HEK293 (cell line): ENCODE results near the gene EML3.
A peak's percentile ranks its signal among the peaks of the same experiment; 100 is the strongest.

ENCODE experiments used
- GLIS1 ChIP-seq: fragments of 450-650 bp; formaldehyde crosslinking; IDR thresholded peaks from 2 replicates; pipeline ENCODE4 v1.5.1; 2016; ENCODE audit warnings: missing biosample characterization, missing genetic modification characterization
- GLIS2 ChIP-seq: fragments of 450-650 bp; formaldehyde crosslinking; IDR thresholded peaks from 2 replicates; pipeline ENCODE4 v1.5.1; 2016; ENCODE audit warnings: missing biosample characterization, missing genetic modification characterization
- KLF1 ChIP-seq: fragments of 450-650 bp; formaldehyde crosslinking; IDR thresholded peaks from 2 replicates; pipeline ENCODE4 v1.5.1; 2016; ENCODE audit warnings: missing biosample characterization, missing genetic modification characterization
- KLF7 ChIP-seq: fragments of 450-650 bp; formaldehyde crosslinking; IDR thresholded peaks from 2 replicates; pipeline ENCODE4 v1.5.1; 2016; ENCODE audit warnings: missing biosample characterization, missing genetic modification characterization, borderline replicate concordance
- SP3 ChIP-seq: fragments of 450-650 bp; formaldehyde crosslinking; IDR thresholded peaks from 2 replicates; pipeline ENCODE4 v1.5.1; 2016; ENCODE audit warnings: missing biosample characterization, missing genetic modification characterization
- TCF7L2 ChIP-seq: IDR thresholded peaks from 2 replicates; pipeline ENCODE4 v1.6.1; 2011; ENCODE audit warnings: low read depth, mild to moderate bottlenecking, inconsistent platforms, low read length, moderate library complexity, borderline replicate concordance
- WT1 ChIP-seq: fragments of 450-650 bp; formaldehyde crosslinking; IDR thresholded peaks from 2 replicates; pipeline ENCODE4 v1.5.1; 2016; ENCODE audit warnings: missing biosample characterization, missing genetic modification characterization
- ZBTB17 ChIP-seq: fragments of 450-650 bp; formaldehyde crosslinking; IDR thresholded peaks from 2 replicates; pipeline ENCODE4 v1.5.1; 2016; ENCODE audit warnings: missing biosample characterization, missing genetic modification characterization
- ZNF335 ChIP-seq: fragments of 450-650 bp; formaldehyde crosslinking; conservative IDR thresholded peaks from 2 replicates; pipeline ENCODE4 v1.5.1; 2016; ENCODE audit warnings: missing biosample characterization, missing genetic modification characterization
- ZNF366 ChIP-seq: fragments of 450-650 bp; formaldehyde crosslinking; conservative IDR thresholded peaks from 2 replicates; pipeline ENCODE4 v1.5.1; 2016; ENCODE audit warnings: missing biosample characterization, missing genetic modification characterization
- ZNF394 ChIP-seq: fragments of 450-650 bp; formaldehyde crosslinking; IDR thresholded peaks from 2 replicates; pipeline ENCODE4 v1.5.1; 2016; ENCODE audit warnings: missing biosample characterization, missing genetic modification characterization, mild to moderate bottlenecking, moderate library complexity, borderline replicate concordance
- ZNF423 ChIP-seq: fragments of 450-650 bp; formaldehyde crosslinking; IDR thresholded peaks from 2 replicates; pipeline ENCODE4 v1.5.1; 2016; ENCODE audit warnings: missing biosample characterization, missing genetic modification characterization
- TF ChIP-seq, protein P1 (sequence below): fragments of 450-650 bp; formaldehyde crosslinking; IDR thresholded peaks from 2 replicates; pipeline ENCODE4 v1.5.1; 2016; ENCODE audit warnings: missing biosample characterization, missing genetic modification characterization, low read depth
- TF ChIP-seq, protein P2 (sequence below): fragments of 450-650 bp; formaldehyde crosslinking; IDR thresholded peaks from 2 replicates; pipeline ENCODE4 v1.5.1; 2016; ENCODE audit warnings: missing biosample characterization, missing genetic modification characterization
- TF ChIP-seq, protein P3 (sequence below): fragments of 450-650 bp; formaldehyde crosslinking; IDR thresholded peaks from 2 replicates; pipeline ENCODE4 v1.5.1; 2017; ENCODE audit warnings: missing biosample characterization, mild to moderate bottlenecking, missing genetic modification characterization, moderate library complexity
- TF ChIP-seq, protein P4 (sequence below): fragments of 450-650 bp; formaldehyde crosslinking; IDR thresholded peaks from 2 replicates; pipeline ENCODE4 v1.5.1; 2016; ENCODE audit warnings: missing biosample characterization, missing genetic modification characterization
- TF ChIP-seq, protein P5 (sequence below): fragments of 450-650 bp; formaldehyde crosslinking; IDR thresholded peaks from 2 replicates; pipeline ENCODE4 v1.5.1; 2017; ENCODE audit warnings: missing biosample characterization, missing genetic modification characterization
- TF ChIP-seq, protein P6 (sequence below): IDR thresholded peaks from 2 replicates; pipeline ENCODE4 v1.6.1; 2011; ENCODE audit warnings: mild to moderate bottlenecking, low read depth, low read length, borderline replicate concordance

The EML3 gene

DNA sequence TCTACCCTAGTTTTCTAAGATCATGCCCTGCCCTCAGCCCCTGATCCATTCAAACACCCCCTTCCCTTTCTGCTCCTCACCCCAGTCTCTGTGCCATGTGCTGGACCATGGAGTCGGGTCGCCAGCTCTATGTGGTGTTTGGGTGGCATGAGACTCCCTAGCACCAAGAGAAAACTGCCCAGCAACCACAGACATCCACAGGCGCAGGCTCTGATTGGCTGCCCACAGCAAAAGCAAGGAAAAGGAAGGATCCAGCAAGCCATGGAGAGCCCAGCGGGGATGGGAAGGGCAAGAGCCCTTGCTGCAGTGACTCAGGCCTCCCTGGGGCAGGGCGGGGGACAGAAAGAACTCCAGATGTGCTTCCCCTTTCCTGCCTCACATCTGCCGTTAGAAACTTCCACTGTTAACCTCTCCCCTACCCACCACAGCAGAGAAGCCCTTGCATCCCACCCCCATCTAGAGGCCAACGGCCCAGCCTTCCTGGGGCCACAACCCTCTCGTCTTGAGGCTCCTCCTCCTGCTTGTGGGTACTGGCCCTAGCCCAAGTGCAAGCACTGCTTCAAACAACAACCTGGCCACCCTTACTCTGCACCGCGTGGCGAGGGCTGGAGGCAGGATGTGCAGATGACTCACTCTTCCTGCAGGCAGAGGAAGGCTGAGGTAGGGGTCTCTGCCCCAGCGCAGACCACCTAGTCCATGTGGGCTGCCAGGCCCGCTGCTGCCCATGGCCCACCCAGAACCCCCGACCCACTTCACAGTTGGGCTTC, 56.3 kb downstream of the EML3 start (continued):
- TF ChIP-seq, protein P1, sequence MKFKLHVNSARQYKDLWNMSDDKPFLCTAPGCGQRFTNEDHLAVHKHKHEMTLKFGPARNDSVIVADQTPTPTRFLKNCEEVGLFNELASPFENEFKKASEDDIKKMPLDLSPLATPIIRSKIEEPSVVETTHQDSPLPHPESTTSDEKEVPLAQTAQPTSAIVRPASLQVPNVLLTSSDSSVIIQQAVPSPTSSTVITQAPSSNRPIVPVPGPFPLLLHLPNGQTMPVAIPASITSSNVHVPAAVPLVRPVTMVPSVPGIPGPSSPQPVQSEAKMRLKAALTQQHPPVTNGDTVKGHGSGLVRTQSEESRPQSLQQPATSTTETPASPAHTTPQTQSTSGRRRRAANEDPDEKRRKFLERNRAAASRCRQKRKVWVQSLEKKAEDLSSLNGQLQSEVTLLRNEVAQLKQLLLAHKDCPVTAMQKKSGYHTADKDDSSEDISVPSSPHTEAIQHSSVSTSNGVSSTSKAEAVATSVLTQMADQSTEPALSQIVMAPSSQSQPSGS (tag by site-specific recombination), result no peak
- no peak for TF ChIP-seq ZNF423
- TF ChIP-seq GLIS1 (tag by site-specific recombination), result peak; percentile 62
- peak; percentile 78 for TF ChIP-seq ZNF366 (tag by site-specific recombination)
- 0 out of 2 replicates have a peak, but pooled peaks have one; percentile 34 for TF ChIP-seq KLF1 (tag by site-specific recombination)
- TF ChIP-seq ZNF335 (tag by site-specific recombination), result peak; percentile 30; the same call in 1 of the 2 replicates
- TF ChIP-seq KLF7 (tag by site-specific recombination), result no peak
- TF ChIP-seq SP3, result peak; percentile 58
- TF ChIP-seq GLIS2 (tag by site-specific recombination), result peak; percentile 88
- TF ChIP-seq, protein P2, sequence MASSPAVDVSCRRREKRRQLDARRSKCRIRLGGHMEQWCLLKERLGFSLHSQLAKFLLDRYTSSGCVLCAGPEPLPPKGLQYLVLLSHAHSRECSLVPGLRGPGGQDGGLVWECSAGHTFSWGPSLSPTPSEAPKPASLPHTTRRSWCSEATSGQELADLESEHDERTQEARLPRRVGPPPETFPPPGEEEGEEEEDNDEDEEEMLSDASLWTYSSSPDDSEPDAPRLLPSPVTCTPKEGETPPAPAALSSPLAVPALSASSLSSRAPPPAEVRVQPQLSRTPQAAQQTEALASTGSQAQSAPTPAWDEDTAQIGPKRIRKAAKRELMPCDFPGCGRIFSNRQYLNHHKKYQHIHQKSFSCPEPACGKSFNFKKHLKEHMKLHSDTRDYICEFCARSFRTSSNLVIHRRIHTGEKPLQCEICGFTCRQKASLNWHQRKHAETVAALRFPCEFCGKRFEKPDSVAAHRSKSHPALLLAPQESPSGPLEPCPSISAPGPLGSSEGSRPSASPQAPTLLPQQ (tag by site-specific recombination), result peak; percentile 47; the same call in 1 of the 2 replicates
- TF ChIP-seq ZNF394 (tag by site-specific recombination), result peak; percentile 23; the same call in 1 of the 2 replicates
- TF ChIP-seq, protein P3, sequence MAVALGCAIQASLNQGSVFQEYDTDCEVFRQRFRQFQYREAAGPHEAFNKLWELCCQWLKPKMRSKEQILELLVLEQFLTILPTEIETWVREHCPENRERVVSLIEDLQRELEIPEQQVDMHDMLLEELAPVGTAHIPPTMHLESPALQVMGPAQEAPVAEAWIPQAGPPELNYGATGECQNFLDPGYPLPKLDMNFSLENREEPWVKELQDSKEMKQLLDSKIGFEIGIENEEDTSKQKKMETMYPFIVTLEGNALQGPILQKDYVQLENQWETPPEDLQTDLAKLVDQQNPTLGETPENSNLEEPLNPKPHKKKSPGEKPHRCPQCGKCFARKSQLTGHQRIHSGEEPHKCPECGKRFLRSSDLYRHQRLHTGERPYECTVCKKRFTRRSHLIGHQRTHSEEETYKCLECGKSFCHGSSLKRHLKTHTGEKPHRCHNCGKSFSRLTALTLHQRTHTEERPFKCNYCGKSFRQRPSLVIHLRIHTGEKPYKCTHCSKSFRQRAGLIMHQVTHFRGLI, result peak; percentile 68; the same call in 1 of the 2 replicates
- TF ChIP-seq, protein P4, sequence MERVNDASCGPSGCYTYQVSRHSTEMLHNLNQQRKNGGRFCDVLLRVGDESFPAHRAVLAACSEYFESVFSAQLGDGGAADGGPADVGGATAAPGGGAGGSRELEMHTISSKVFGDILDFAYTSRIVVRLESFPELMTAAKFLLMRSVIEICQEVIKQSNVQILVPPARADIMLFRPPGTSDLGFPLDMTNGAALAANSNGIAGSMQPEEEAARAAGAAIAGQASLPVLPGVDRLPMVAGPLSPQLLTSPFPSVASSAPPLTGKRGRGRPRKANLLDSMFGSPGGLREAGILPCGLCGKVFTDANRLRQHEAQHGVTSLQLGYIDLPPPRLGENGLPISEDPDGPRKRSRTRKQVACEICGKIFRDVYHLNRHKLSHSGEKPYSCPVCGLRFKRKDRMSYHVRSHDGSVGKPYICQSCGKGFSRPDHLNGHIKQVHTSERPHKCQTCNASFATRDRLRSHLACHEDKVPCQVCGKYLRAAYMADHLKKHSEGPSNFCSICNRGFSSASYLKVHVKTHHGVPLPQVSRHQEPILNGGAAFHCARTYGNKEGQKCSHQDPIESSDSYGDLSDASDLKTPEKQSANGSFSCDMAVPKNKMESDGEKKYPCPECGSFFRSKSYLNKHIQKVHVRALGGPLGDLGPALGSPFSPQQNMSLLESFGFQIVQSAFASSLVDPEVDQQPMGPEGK, result peak; percentile 93
- TF ChIP-seq TCF7L2, result no peak
- peak; percentile 3; the same call in 1 of the 2 replicates for TF ChIP-seq WT1 (tag by site-specific recombination)
- TF ChIP-seq, protein P5, sequence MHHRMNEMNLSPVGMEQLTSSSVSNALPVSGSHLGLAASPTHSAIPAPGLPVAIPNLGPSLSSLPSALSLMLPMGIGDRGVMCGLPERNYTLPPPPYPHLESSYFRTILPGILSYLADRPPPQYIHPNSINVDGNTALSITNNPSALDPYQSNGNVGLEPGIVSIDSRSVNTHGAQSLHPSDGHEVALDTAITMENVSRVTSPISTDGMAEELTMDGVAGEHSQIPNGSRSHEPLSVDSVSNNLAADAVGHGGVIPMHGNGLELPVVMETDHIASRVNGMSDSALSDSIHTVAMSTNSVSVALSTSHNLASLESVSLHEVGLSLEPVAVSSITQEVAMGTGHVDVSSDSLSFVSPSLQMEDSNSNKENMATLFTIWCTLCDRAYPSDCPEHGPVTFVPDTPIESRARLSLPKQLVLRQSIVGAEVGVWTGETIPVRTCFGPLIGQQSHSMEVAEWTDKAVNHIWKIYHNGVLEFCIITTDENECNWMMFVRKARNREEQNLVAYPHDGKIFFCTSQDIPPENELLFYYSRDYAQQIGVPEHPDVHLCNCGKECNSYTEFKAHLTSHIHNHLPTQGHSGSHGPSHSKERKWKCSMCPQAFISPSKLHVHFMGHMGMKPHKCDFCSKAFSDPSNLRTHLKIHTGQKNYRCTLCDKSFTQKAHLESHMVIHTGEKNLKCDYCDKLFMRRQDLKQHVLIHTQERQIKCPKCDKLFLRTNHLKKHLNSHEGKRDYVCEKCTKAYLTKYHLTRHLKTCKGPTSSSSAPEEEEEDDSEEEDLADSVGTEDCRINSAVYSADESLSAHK (tag by site-specific recombination), result peak; percentile 59; the same call in 1 of the 2 replicates
- TF ChIP-seq, protein P6, sequence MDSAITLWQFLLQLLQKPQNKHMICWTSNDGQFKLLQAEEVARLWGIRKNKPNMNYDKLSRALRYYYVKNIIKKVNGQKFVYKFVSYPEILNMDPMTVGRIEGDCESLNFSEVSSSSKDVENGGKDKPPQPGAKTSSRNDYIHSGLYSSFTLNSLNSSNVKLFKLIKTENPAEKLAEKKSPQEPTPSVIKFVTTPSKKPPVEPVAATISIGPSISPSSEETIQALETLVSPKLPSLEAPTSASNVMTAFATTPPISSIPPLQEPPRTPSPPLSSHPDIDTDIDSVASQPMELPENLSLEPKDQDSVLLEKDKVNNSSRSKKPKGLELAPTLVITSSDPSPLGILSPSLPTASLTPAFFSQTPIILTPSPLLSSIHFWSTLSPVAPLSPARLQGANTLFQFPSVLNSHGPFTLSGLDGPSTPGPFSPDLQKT, result no peak
- TF ChIP-seq ZBTB17 (tag by site-specific recombination), result peak; percentile 71
- TF ChIP-seq, all 188 proteins: peak for 31
